Raji (cell line): ENCODE results near the gene MAP2K5.

Source experiments
- POLR2A ChIP-seq: IDR thresholded peaks from 2 replicates; pipeline ENCODE4 v1.6.1; 2011; ENCODE audit warnings: low read depth, low read length, control low read depth; ENCODE audit not compliant: insufficient read depth

Gene MAP2K5

DNA sequence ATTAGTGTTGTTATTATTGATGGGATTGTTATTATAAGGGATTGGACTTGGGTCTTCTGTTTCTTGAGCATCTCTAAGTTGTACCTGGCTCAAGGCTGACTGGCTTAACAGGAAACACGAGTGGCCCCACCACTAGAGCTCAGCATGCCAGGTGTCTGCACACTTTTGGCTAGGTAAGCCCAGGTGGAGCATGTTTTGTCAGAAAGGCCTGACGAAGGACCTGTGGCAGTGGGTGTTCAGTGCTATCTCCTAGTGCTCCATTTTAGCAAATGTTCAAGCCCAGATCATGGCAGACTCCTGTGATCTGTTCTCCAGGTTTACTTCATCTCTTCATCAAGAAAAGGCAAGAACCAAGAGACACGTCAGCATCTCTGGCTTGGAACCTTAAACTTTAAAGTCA lies 3.4 kb downstream of the MAP2K5 start:
- TF ChIP-seq POLR2A, result no peak

DNA sequence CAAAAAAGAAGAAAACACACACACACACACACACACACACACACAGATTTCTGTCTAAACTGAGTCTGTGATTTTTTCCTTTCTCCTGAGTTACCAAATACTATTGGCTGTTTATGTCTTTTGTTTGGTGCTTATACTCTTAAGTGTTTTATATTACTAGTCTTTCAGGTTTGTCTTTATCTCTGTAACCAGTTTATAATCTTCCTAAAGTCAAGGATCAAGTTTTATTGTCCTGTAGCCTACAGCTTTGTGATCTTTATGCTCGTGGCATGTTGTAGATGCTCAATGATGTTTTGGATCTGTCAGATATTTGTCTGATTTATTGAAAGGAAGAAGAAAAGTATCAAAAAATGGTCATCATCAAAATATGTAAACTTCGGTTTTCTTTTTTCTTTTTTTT lies 4.6 kb downstream of the MAP2K5 start:
- no peak for TF ChIP-seq POLR2A

DNA sequence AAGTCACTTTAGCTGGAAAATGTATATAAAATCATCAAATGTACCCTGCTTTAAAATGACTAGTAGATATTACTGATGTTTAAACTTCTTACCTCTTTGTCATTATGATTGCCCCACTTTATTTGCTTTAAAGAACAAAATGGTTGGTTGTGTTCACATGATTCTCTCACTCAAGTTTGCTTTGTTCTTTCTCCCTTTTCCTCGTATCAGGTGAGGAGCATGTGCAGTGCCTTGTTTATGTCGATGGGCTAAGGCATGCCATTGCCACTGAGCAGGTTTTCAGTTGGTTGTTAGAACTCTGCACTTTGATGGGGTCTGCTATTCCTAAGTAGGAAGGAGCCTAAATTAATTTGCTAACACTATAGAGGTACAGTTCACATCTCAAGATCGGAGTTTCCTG lies 5.3 kb downstream of the MAP2K5 start:
- no peak for TF ChIP-seq POLR2A

DNA sequence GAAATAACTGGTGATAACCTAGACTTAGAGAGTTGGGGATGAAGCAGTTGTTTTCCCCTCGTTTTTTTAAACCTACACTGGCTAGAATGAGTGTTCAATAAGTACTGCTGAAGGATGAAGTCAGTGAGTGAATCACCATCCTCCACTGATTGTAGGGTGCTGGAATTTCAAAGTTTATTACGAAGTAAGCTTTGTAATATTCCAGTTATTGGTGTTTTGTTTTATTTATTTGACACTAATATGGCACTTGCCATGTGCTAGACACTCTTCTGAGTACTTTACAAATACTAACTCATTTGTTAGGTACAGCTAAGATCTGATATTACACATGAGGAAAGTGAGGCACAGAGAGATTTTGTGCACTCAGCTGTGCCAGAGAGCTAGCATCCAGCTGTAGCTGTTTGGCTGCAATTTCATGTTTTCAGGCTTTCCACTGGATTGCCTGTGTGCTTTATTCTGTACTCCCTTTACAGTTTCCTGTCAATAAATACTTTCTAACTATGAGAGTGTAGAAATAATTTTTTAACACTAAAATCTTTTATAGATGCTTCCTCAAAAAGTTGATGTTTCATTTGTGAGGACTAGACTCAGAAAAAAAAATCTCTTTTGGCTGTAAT lies 5.8 kb downstream of the MAP2K5 start:
- TF ChIP-seq POLR2A, result no peak

DNA sequence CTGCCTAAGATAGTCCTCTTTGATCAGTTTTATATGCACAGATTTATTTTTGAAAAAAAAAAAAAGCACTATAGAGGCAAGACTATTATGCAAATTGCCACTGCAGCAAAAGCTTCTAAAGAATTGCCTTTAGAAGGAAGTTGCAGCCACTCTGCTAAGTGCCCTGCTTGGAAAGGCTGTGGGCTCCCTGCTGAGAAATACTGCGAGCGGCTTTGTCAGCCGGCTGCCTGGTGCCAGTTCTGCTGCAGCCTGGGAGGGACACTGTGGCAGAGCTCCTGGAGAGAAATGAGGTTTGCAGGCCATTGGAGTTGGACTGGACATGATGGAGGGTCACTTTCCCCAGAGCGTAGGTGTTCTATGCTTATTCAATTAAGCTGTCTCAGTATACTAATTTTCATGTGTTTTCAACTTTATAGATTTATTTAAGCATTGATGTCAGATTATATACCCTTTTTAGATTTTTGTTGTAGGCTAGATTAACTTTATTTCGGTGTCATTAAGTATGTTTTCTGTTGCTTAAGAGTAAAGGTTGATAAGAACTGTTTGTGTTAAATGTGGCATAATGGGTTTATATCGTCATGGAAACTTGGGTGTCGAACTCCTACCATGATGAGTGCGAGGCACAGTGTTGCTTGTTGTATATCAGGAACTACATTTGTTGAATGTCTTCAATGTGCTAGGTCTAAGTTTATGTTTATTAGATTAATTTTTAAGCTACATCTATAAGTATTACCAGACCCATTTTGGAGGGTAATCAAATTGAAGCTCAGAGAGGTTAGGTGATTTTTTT lies 6.6 kb downstream of the MAP2K5 start:
- TF ChIP-seq POLR2A, result no peak

DNA sequence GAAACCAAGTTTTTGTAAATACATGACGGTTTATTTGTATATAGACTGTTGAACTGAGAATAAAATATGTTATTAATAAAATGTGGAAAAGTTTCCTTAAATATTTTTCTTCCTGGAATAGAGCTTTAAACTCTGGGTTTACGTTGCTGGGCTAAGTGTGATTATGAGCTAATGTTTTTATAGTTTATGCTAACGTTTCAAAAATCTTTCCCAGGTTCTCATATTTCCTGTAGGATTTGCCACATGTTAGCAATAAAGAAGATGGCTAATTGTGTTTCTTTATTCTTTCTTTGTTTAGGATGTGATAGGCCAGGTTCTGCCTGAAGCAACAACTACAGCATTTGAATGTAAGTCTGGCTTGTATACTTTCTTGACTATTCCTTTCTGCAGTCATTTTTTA lies 7.2 kb downstream of the MAP2K5 start:
- no peak for TF ChIP-seq POLR2A

DNA sequence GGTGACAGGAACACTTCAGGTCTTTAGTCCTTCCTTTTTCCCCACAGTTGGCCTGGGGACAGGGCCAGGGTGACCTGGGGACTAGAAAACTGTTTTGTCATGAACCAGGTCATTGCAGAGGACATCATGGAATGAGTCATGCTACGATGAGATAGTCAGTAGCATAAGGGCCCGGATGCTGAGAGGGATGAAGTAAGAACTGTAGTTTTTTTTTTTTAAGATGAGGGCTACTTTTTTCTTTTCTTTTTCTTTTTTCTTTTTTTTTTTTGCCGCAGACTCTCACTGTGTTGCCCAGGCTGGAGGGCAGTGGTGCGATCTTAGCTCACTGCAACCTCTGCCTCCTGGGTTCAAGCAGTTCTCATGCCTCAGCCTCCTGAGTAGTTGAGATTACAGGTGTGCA lies 8.0 kb downstream of the MAP2K5 start:
- TF ChIP-seq POLR2A, result no peak

DNA sequence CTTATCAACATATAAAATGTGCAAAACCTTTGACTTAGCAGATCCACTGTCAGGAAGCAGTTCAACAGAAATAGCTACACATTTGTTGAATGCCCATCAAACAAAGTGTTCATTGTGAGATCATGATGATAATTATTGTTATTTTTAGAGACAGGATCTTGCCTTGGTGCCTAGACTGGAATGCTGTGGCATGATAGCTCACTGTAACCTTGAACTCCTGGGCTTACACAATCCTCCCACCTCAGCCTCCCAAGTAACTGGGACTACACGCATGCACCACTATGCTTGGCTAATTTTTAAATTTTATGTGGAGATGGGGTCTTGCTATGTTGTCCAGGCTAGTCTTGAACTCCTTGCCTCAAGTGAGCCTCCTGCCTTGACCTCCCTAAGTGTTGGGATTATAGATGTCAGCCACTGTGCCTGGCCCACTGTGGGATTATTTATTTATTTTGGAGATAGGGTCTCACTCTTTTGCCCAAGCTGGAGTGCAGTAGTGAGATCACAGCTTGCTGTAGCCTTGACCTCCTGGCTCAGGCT lies 8.8 kb downstream of the MAP2K5 start:
- TF ChIP-seq POLR2A, result no peak

DNA sequence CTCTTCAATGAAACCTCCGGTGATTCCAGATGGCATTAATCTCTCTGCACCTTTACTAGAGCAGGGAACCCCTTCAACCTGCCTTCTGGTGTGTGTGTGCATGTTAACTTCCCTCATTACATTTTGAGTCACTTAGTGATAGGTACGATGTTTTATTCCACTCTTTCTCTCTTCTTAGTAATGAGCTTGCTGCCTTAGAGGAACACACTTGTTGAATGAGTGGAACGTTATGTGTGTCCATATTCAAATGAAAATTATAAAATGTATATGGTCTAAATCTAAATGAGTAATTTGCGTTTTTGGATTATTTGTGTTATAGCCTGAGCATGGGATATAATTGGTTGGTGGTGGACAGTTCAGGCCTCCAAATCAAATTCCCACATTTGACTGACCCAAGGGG lies 12.1 kb downstream of the MAP2K5 start:
- TF ChIP-seq POLR2A, result no peak

DNA sequence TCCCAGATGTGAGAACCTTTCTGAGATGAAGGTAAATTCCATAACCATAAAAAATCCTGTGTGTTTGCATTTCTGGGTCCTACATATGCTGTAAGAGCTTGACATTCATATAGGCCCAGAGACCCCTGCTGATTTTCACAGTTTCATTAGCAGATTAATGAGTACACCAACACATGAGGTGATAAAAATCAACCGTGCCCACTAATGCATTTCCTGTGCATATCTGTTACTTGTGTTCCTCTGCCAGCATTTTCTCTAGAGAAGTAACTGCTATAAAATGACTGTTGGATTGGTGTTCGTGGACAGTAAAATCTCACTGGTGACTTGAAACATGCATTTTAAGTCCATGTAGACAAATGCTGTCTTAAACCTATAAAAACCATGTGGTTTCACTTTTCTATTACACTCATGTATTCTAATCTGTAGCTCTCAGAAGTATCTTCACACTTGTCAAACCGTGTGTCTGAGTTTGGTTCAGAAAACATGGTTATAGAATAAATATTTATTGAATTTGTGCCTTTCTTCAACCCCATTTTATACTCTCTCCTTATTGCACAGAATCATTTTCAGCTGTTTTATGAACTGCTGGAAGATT lies 14.6 kb downstream of the MAP2K5 start:
- no peak for TF ChIP-seq POLR2A

DNA sequence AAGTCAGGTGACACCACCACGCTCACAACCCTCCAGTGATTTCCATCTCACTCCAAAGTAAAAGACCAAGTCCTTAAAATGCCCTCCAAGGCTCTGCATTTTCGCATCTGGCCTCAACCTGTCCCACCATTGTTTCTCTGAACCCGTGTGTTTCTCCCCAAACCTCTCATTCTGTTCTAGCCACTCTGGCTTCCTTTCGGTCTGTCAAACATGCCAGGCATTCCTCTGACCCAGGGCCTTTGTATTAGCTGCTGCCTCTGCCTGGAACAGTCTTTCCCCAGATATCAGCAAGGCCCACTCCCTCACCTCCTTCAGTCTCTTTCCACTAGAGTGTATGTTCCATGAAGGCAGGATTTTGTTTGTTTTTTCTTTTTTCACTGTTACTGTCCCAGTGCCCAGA lies 16.0 kb downstream of the MAP2K5 start:
- TF ChIP-seq POLR2A, result no peak

DNA sequence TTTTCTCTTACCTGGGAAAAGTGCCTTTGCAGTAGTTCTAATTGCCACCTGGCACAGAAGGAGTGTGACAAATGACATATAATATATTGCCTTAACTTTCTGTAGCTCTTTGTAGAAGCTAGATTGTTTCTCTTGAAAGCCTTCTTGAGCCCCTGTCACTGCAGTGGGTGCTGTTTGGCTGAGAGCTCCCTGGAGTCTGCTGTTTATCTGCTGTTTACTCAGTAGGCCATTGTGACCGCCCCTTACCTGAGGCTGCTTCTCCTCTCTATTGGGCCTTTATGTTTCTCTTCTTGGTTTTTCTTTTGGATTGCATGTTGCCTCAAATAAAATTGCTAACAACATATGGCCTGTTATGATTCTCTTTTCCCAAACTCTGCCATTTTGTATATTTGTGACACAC lies 16.7 kb downstream of the MAP2K5 start:
- no peak for TF ChIP-seq POLR2A

DNA sequence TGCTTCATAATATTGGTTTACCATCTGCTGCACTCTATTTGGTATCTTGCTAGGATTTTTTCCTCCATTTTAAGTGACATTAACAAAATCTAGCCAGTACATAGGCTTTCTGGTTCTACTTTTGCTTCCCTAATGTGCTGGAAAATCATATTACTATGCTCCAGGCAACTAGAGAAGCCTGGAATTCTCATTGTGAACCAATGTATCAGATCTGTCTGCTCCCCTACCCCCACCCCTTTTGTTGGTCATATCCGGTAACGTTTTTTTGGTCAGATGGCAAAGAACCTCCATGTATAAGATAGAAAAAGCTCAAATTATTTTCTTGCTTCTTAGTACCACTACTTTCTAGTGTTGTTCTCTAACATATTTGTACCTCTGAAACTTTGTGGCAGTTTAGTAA lies 17.1 kb downstream of the MAP2K5 start:
- no peak for TF ChIP-seq POLR2A

DNA sequence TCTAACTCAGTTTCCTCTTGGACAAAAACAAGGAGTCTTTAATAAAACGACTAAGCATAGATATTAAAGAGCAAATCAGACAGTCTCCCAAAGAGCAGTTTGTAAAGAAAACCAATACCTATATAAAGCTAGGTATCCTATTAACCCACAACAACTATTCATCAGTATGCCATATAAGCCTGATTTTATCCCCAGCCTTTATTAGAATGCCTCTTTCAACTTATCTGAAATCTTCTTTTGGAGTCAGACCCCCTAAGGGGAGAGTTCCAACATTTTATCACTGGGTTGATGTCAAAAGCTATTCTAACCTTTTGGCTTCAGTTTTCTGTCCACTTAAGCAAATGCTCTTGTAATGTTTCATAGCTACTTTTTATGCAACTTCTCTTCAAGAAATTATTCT lies 17.8 kb downstream of the MAP2K5 start:
- TF ChIP-seq POLR2A, result no peak

DNA sequence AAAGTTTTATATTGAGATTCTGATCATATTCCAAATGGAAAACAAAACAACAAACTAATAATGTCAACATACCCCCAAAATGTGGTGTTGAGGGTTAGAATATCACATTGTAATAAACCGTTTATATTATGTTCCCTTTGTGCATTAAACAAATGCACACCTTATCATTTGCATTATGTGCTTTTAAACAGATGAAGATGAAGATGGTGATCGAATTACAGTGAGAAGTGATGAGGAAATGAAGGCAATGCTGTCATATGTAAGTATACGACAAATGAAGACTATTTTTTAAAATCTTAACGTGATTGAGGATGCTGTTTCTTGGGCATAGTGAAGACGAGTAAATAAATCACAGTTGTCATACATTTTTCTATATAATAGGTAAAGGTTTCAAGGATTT lies 20.6 kb downstream of the MAP2K5 start:
- no peak for TF ChIP-seq POLR2A
